Stomach smooth muscle (tissue), 2 donors: ENCODE data around the gene MELTF.

Experiments
- H3K27ac ChIP-seq: one replicate; pipeline ENCODE4 v1.7.0; 2013; ENCODE audit warnings: mild to moderate bottlenecking, low read length, inconsistent platforms
- H3K27me3 ChIP-seq, 2 donors: one replicate each; pipeline ENCODE4 v1.7.0; 2013; ENCODE audit warnings: low read length in 2 of 2; ENCODE audit not compliant: insufficient read depth in 2 of 2, control insufficient read depth in 1 of 2
- H3K36me3 ChIP-seq, 2 donors: one replicate each; pipeline ENCODE4 v1.7.0; 2013; ENCODE audit warnings: low read length in 2 of 2; ENCODE audit not compliant: control insufficient read depth in 2 of 2, insufficient read depth in 2 of 2
- H3K4me1 ChIP-seq: one replicate; pipeline ENCODE4 v1.7.0; 2013; ENCODE audit warnings: low read length; ENCODE audit not compliant: control insufficient read depth, insufficient read depth
- H3K4me3 ChIP-seq, 2 donors: one replicate each; pipeline ENCODE4 v1.7.0; 2013; ENCODE audit warnings: low read length in 2 of 2
- H3K9ac ChIP-seq, 2 donors: one replicate each; pipeline ENCODE4 v1.7.0; 2013; ENCODE audit warnings: low read length in 2 of 2, mild to moderate bottlenecking in 1 of 2
- H3K9me3 ChIP-seq, 2 donors: one replicate each; pipeline ENCODE4 v1.7.0; 2013; ENCODE audit warnings: low read length in 2 of 2; ENCODE audit not compliant: control insufficient read depth in 2 of 2
- donor health status: healthy.
- donor health status: Pancreatic carcinoma.

The MELTF gene

DNA sequence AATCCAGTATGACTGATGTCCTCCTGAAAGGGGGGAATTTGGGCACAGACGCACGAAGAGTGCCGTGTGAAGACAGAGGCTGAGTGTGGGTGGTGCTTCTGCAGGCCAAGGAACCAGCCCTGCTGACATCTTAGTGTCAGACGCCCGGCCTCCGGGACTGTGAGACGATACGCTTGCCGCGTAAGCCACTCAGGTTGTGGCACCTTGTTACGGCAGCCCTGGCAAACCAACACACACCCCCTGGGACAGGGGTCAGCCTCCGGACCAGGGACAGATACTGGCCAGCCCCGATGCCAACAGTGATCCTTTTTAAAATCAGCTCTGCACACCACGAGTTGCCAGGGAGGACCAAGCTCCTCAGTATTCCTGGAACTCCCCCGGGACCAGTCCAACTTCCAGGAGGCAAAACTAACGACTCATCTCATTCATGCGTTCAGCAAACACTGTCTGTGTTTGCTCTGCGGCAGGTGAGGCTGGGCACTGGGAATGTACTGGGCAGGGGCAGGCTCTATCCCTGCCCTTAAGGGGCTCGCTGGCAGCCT lies 39.8 kb downstream of the MELTF start:
- Histone ChIP-seq H3K9me3 (no peaks in the 10 kb centered on the region), H3K27me3 (no peaks in the 10 kb centered on the region), H3K4me1 (no peaks in the 10 kb centered on the region), H3K9ac (no peak overlapping the region), H3K36me3 (no peaks in the 10 kb centered on the region), H3K4me3 (no peak overlapping the region), H3K27ac (no peak overlapping the region)

DNA sequence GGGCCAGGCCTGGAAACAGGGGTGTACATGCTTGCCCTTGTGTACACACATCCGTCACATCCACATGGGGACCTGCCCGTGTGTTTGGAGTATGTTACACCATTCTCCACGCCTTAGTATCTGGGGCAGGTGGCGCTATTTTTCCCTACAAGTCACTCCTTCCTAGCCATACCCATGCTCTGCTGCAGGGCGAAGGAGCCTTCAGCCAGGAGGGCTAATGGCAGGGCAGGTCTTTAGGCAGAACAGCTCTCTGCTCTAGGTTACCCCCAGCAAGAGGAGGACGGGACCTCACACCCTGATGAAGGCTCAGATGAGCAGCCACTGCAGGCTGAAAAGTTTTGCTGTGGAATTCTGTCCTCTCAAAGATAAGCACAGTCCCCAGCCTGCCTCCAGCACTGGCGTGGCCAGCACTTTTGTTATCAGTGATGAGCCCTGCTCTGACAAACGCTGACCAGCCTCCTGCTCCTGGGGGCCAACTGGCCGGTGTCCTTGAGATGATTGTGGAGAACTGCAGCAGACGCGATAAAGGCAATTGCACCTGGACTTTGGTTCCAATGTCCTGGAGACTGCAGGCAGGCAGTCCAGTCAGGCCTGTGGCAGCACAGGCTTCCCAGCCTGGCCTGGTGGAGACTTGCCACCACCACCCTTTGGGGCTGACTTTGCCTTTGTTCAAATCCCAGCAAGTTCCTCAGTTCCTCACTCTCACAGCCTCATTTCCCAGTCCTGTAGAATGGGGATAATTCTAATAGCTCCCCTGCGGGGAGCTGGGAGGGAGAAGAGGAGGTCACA lies 41.2 kb downstream of the MELTF start:
- no peaks in the 10 kb centered on the region for H3K4me1 ChIP-seq
- no peaks in the 10 kb centered on the region for H3K9me3 ChIP-seq
- H3K27ac ChIP-seq: no peak overlapping the region
- H3K36me3 ChIP-seq: no peaks in the 10 kb centered on the region
- no peak overlapping the region for H3K9ac ChIP-seq
- no peaks in the 10 kb centered on the region for H3K27me3 ChIP-seq
- H3K4me3 ChIP-seq: no peak overlapping the region

DNA sequence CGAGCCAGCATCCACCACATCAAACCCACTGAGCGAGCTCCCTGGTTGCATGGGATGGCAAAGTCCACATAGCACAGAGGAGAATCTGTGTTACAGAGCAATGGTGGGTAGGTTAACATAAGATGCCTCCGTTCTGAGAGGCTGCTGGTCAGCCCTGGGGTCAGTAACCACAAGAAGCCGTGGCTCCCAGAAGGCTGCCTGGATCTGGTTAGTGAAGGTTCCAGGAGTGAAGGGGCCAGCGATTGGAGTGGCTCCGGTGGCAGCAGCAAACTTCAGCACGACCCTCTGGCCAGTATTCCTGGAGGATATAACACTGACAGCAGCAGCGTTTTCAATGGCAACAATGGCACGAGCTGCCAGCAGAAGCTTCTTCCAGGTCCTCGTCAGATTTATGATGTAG lies 42.6 kb downstream of the MELTF start:
- H3K27ac ChIP-seq: no peak overlapping the region
- no peaks in the 10 kb centered on the region for H3K4me1 ChIP-seq
- H3K9ac ChIP-seq: no peak overlapping the region

DNA sequence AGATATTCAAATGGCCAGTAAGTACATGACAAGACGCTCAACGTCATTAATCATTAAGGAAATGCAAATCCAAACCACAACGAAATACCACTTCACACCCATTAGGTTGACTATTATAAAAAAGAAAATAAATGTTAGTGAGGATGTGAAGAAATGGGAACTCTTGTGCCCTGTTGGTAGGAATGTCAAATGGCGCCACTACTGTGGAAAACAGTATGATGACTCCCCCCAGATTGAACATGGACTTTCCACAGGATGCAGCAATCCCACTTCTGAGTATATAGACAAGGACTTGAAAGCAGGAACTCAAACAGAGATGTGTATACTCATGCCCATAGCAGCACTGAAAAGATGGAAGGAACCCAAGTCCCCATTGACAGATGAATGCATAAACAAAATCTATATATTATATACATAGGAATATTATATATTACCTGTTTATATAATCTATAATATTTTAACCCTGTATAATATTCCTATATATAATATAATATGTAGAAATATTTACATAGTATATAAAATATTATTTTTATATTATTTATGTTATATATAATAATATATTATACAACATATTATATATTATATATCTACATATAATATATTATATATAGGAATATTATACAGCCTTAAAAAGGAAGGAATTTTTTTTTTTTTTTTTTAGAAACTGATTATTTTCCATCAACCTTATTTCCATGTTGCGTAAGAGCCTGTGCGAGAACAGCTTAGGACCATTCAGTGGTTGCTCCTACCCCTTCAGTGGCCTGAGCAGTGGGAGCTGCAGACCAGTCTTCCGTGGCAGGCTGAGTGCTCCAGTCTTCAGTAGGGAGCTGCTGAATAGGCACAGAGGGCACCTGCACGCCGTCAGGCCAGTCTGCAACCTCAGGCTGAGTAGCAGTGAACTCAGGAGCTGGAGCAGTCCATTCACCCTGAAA lies 43.4 kb downstream of the MELTF start:
- H3K4me3 ChIP-seq: no peak overlapping the region
- no peaks in the 10 kb centered on the region for H3K4me1 ChIP-seq
- H3K9me3 ChIP-seq: no peaks in the 10 kb centered on the region
- H3K36me3 ChIP-seq: no peaks in the 10 kb centered on the region
- no peak overlapping the region for H3K9ac ChIP-seq
- H3K27ac ChIP-seq: no peak overlapping the region
- no peaks in the 10 kb centered on the region for H3K27me3 ChIP-seq

More for the DNA sequence above, 42.6 kb downstream of the MELTF start:
- Histone ChIP-seq H3K4me3 (no peak overlapping the region), H3K27me3 (no peaks in the 10 kb centered on the region), H3K9me3 (no peaks in the 10 kb centered on the region), H3K36me3 (no peaks in the 10 kb centered on the region)

DNA sequence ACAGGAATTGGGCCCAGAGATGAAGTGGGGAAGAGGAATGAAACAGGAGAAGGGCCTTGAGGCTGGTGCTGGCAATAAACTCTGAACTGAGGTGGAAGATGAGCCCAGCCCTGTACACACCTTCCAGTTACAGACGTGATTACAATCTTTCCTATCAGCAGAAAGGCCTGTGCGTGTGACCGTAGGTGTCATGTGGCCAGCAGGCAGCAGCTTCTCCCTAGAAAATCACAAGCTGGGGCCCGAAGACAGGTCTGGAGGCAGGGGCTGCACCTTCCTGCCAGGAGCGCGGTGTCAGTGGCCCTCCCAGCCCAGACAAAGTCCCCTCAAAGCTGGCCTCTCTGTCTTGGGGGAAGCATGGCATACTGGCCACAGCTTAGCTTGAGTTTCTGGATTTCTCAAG lies 44.3 kb downstream of the MELTF start:
- H3K4me1 ChIP-seq: no peaks in the 10 kb centered on the region
- H3K27ac ChIP-seq: no peak overlapping the region
- H3K4me3 ChIP-seq: no peak overlapping the region
- no peaks in the 10 kb centered on the region for H3K27me3 ChIP-seq
- no peaks in the 10 kb centered on the region for H3K36me3 ChIP-seq
- H3K9me3 ChIP-seq: no peaks in the 10 kb centered on the region
- no peak overlapping the region for H3K9ac ChIP-seq

DNA sequence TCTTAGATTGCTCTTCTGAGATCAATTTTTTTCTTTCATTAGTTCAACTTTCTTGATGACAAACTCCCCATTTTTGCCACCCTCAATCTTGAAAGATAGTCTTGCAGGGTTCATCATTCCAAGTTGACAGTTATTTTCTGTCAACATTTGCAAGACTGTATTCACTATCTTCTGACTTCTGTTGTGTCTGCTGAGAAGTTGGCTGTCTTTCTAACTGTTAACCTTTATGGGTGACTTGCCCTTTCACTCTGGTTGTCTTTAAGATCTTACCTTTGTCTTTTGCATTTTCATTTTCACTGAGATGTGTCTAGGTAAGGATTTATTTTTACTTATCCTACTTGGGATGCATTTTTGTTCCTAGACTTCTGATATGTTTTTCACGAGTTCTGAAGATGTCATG lies 46.4 kb downstream of the MELTF start:
- Histone ChIP-seq H3K9me3 (no peaks in the 10 kb centered on the region), H3K4me3 (no peak overlapping the region), H3K27ac (no peak overlapping the region), H3K36me3 (no peaks in the 10 kb centered on the region), H3K27me3 (peaks cover 0 to 2% of the 10 kb centered on the region in 2 donors), H3K9ac (no peak overlapping the region), H3K4me1 (no peaks in the 10 kb centered on the region)

DNA sequence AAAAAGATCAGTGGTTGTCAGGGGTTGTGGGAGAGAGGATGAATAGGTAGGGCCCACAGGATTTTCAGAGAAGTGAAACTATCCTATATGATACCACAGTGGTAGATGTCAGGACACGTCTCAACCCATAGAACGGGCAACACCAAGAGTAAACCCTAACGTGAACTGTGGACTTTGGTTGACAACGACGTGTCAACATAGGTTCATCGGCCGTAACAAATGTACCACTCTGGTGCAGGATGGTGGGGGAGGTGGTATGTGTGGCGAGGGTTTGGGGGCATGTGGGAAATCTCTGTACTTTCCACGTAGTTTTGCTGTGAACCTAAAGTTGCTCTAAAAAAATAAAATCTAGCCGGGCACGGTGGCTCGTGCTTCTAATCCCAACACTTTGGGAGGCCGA lies 48.0 kb downstream of the MELTF start:
- Histone ChIP-seq H3K9ac (no peak overlapping the region), H3K4me3 (no peak overlapping the region), H3K27me3 (peaks cover 0 to 3% of the 10 kb centered on the region in 2 donors), H3K9me3 (no peaks in the 10 kb centered on the region), H3K4me1 (no peaks in the 10 kb centered on the region), H3K36me3 (no peaks in the 10 kb centered on the region), H3K27ac (no peak overlapping the region)

DNA sequence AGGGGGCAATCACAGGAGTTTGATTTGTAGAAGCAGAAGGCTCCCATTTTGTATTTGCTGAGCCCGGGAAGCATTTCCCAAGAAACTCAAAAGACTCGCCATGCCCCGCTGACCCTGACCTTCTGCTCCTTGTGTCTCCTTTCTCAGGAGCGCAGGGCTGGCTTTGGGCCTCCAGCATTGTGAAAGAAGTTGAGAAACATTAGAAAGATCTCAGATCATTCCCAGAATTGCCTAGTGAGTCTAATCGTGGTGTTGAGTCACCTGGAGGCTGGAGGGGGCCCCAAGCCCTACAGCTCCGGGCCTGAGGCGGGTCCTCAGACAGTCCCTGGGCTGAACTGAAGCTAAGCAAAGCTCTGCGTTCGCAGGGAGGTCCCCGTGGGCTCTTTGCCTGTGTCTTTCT lies 50.1 kb downstream of the MELTF start:
- Histone ChIP-seq H3K9ac (no peak overlapping the region), H3K4me1 (no peaks in the 10 kb centered on the region), H3K27ac (no peak overlapping the region), H3K27me3 (peaks cover 0 to 3% of the 10 kb centered on the region in 2 donors), H3K4me3 (no peak overlapping the region), H3K9me3 (no peaks in the 10 kb centered on the region), H3K36me3 (no peaks in the 10 kb centered on the region)

DNA sequence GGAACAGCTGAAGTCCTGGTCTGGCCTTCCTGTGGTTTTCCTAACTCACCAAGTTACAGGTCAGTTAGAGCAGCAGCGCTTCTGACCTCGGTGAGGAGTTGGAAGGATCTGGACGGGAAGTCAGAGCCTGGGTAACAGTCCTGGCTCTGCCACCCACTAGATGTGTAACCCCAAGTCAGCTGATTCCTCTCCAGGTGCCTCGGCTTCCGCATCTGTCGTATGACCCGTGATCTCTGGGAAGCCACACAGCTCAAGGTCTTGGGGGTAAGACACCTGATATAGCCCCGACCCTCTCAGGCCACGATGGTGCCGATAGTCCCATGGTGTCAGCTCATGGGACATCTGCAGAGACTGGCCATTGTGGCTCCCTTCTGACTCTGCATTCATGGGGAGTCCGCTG lies 52.7 kb downstream of the MELTF start:
- H3K9ac ChIP-seq: no peak overlapping the region
- no peaks in the 10 kb centered on the region for H3K9me3 ChIP-seq
- no peaks in the 10 kb centered on the region for H3K36me3 ChIP-seq
- no peak overlapping the region for H3K4me3 ChIP-seq
- H3K27me3 ChIP-seq: peaks cover 0 to 3% of the 10 kb centered on the region in 2 donors
- no peak overlapping the region for H3K27ac ChIP-seq
- no peaks in the 10 kb centered on the region for H3K4me1 ChIP-seq

DNA sequence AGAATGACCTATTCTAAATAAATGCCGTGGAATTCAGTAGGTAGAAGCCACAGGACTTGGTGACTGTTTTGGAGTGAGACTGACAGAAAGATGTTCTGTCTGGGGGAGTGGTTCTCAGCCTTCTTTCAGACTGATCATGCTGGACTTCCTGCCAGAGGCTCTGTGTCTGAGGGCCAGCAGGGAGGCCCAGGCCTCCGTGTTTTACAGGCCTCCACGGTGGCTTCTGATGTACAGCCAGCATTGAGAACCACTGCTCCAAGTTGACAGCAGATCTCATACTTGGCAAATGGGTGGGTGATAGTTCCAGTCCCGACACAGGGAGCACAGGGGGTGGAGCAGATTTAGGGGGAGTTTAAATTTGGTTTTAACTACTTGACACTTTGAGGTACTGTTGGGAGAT lies 54.3 kb downstream of the MELTF start:
- H3K4me3 ChIP-seq: no peak overlapping the region
- no peaks in the 10 kb centered on the region for H3K36me3 ChIP-seq
- H3K27me3 ChIP-seq: peaks cover 0 to 3% of the 10 kb centered on the region in 2 donors
- H3K4me1 ChIP-seq: no peaks in the 10 kb centered on the region
- H3K9ac ChIP-seq: no peak overlapping the region
- no peak overlapping the region for H3K27ac ChIP-seq
- no peaks in the 10 kb centered on the region for H3K9me3 ChIP-seq
